ENCODE data around the gene STN1. TPM values are rescaled to one million over a fixed set of nuclear protein-coding genes. Genes with fewer than 3 reads are reported as not detected.

Gene STN1
- total RNA-seq, 1 donor from 2014 or later: 33.0 TPM

- Mint-ChIP-seq H3K4me3 (peak overlapping the region; percentile 18), H3K27me3 (no peaks in the 10 kb centered on the region), H3K9me3 (no peaks in the 10 kb centered on the region), H3K27ac (peak overlapping the region; percentile 91), H3K36me3 (peaks cover 30% of the 10 kb centered on the region), H3K4me1 (ENCODE audit: unreplicated experiment) (peaks cover 41% of the 10 kb centered on the region)
- no peak for TF ChIP-seq CTCF (conservative IDR thresholded peaks at IDR 0.05)
- DNase-seq (ENCODE audit: extremely low spot score, unreplicated experiment): no peak
Measured at GRCh38 chr10:103896225-103896624, 21.8 kb downstream of the STN1 start.

GRCh38 chr10:103895411-103896186, 22.4 kb downstream of the STN1 start:
- Mint-ChIP-seq H3K4me1 (ENCODE audit: unreplicated experiment) (peaks cover 41% of the 10 kb centered on the region), H3K27me3 (no peaks in the 10 kb centered on the region), H3K36me3 (peaks cover 30% of the 10 kb centered on the region), H3K9me3 (no peaks in the 10 kb centered on the region), H3K4me3 (peak overlapping the region; percentile 32), H3K27ac (peak overlapping the region; percentile 91)
- no peak for DNase-seq (ENCODE audit: extremely low spot score, unreplicated experiment)
- no peak for TF ChIP-seq CTCF (conservative IDR thresholded peaks at IDR 0.05)

- Mint-ChIP-seq H3K4me1 (ENCODE audit: unreplicated experiment) (peaks cover 36% of the 10 kb centered on the region), H3K36me3 (peaks cover 23% of the 10 kb centered on the region), H3K27me3 (no peaks in the 10 kb centered on the region), H3K27ac (peak overlapping the region; percentile 91), H3K9me3 (no peaks in the 10 kb centered on the region), H3K4me3 (peak overlapping the region; percentile 40)
- no peak for DNase-seq (ENCODE audit: extremely low spot score, unreplicated experiment)
- no peak for TF ChIP-seq CTCF (conservative IDR thresholded peaks at IDR 0.05)
Measured at GRCh38 chr10:103894441-103894864, 23.5 kb downstream of the STN1 start.

- peak overlapping the region; percentile 91 for H3K27ac Mint-ChIP-seq
- TF ChIP-seq CTCF (conservative IDR thresholded peaks at IDR 0.05): no peak
- H3K36me3 Mint-ChIP-seq: peaks cover 19% of the 10 kb centered on the region
- H3K4me1 Mint-ChIP-seq (ENCODE audit: unreplicated experiment): peaks cover 41% of the 10 kb centered on the region
- peak overlapping the region; percentile 65 for H3K4me3 Mint-ChIP-seq
- no peaks in the 10 kb centered on the region for H3K27me3 Mint-ChIP-seq
- H3K9me3 Mint-ChIP-seq: no peaks in the 10 kb centered on the region
- no peak for DNase-seq (ENCODE audit: extremely low spot score, unreplicated experiment)
Measured at GRCh38 chr10:103893817-103894216, 24.2 kb downstream of the STN1 start.

- no peaks in the 10 kb centered on the region for H3K27me3 Mint-ChIP-seq
- peak overlapping the region; percentile 91 for H3K27ac Mint-ChIP-seq
- TF ChIP-seq CTCF (conservative IDR thresholded peaks at IDR 0.05): no peak
- DNase-seq (ENCODE audit: extremely low spot score, unreplicated experiment): no peak
- H3K4me3 Mint-ChIP-seq: peak overlapping the region; percentile 50
- peaks cover 16% of the 10 kb centered on the region for H3K36me3 Mint-ChIP-seq
- peaks cover 45% of the 10 kb centered on the region for H3K4me1 Mint-ChIP-seq (ENCODE audit: unreplicated experiment)
- H3K9me3 Mint-ChIP-seq: no peaks in the 10 kb centered on the region
Measured at GRCh38 chr10:103892181-103892580, 25.8 kb downstream of the STN1 start.
